Colonic mucosa (tissue), 4 donors: ENCODE results near the gene GAST. TPM values are rescaled to one million over a fixed set of nuclear protein-coding genes. Genes with fewer than 3 reads are reported as not detected.

Experiments
- DNase-seq: peaks from one replicate; pipeline ENCODE4 v3.0.0-alpha.2; 2020
- H3K27ac ChIP-seq: fragments of 200-600 bp; one replicate; pipeline ENCODE4 v1.8.0; 2021
- H3K27me3 ChIP-seq: fragments of 200-600 bp; one replicate; pipeline ENCODE4 v1.8.0; 2021
- H3K36me3 ChIP-seq: fragments of 200-600 bp; one replicate; pipeline ENCODE4 v1.8.0; 2021
- H3K4me1 ChIP-seq: fragments of 200-600 bp; one replicate; pipeline ENCODE4 v1.8.0; 2021; ENCODE audit warnings: mild to moderate bottlenecking
- H3K4me3 ChIP-seq: fragments of 200-600 bp; one replicate; pipeline ENCODE4 v1.8.0; 2021
- H3K9ac ChIP-seq, 2 donors: one replicate each; pipeline ENCODE4 v1.7.0; 2013; ENCODE audit warnings: control low read depth in 2 of 2, low read depth in 2 of 2, low read length in 2 of 2
- H3K9me3 ChIP-seq: fragments of 200-600 bp; one replicate; pipeline ENCODE4 v1.8.0; 2021
- intact Hi-C: fragments of 100-400 bp; cut with DNase I; formaldehyde crosslinking; loops from one replicate; pipeline ENCODE4 v1.14.1; 2022
- total RNA-seq, 2 donors: library from RNA; stranded (reverse); fragmentation: NEBNext Ultra II Directional in 1 of 2; extraction: Animal tissue kit (Norgen Biotek cat#: 25700) in 1 of 2; gene quantifications; one replicate each; pipeline ENCODE4 v1.2.1, GENCODE V29; 2021
- TF ChIP-seq, protein P1 (sequence below): fragments of 200-600 bp; IDR thresholded peaks from one replicate; pipeline ENCODE4 v1.8.0; 2022; ENCODE audit warnings: antibody characterized with exemption, mild to moderate bottlenecking
- donor health status: healthy.
- donor health status: DM: no; HTN: no; CAD: no.
- donor health status: DM: no; HTN: no; CAD: no.

The GAST gene
- total RNA-seq, 2 donors from 2014 or later = not detected

DNA sequence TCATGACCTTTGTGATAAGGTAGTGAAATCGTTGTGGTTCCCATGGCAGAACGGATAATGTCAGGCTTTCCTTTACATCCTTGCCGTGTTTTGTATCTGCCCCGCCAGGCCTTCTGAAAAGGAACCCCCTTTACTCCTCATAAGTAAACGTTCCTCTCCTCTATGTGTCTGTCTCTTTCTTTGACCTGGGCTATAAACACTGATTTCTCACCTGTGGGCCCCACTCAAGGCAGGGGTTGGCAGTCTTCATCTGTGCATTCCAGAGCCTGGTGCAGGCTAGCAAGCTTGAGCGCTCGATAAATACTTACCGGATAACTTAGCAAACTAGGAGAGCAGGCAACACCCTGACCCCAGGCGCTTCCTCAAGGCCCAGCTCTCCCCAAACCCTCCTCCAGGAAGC is 29.6 kb downstream of the GAST start:
- H3K36me3 ChIP-seq = no peaks in the 10 kb centered on the region
- no peaks in the 10 kb centered on the region for H3K9me3 ChIP-seq
- TF ChIP-seq, protein P1, sequence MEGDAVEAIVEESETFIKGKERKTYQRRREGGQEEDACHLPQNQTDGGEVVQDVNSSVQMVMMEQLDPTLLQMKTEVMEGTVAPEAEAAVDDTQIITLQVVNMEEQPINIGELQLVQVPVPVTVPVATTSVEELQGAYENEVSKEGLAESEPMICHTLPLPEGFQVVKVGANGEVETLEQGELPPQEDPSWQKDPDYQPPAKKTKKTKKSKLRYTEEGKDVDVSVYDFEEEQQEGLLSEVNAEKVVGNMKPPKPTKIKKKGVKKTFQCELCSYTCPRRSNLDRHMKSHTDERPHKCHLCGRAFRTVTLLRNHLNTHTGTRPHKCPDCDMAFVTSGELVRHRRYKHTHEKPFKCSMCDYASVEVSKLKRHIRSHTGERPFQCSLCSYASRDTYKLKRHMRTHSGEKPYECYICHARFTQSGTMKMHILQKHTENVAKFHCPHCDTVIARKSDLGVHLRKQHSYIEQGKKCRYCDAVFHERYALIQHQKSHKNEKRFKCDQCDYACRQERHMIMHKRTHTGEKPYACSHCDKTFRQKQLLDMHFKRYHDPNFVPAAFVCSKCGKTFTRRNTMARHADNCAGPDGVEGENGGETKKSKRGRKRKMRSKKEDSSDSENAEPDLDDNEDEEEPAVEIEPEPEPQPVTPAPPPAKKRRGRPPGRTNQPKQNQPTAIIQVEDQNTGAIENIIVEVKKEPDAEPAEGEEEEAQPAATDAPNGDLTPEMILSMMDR = no peak
- DNase-seq = no peak
- no peak overlapping the region for H3K27ac ChIP-seq
- H3K9ac ChIP-seq = no peak overlapping the region
- peaks cover 10% of the 10 kb centered on the region for H3K27me3 ChIP-seq
- no peak overlapping the region for H3K4me3 ChIP-seq
- no peaks in the 10 kb centered on the region for H3K4me1 ChIP-seq
- intact Hi-C loops = loop anchor here (10.0 kb wide), 1 partner anchor 143 kb away; no protein-coding TSS in a partner anchor

DNA sequence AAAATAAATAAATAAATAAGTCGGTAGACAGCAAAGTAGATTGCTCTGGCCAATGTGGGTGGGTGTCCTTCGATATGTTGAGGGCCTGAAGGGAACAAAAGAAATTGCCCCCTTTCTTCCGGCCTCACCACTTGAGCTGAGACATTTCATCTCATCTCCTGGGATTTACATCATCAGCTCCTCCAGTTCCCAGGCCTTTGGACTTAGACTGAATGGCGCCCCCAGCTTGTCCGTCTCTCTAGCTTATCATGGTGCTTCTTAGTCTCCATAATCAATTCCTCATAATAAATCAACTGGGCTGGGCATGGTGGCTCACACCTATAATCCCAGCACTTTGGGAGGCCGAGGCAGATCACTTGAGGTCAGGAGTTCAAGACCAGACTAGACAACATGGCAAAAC is 36.1 kb downstream of the GAST start:
- no peaks in the 10 kb centered on the region for H3K4me1 ChIP-seq
- H3K9ac ChIP-seq = no peak overlapping the region
- no peaks in the 10 kb centered on the region for H3K36me3 ChIP-seq
- no peak for DNase-seq
- H3K4me3 ChIP-seq = no peak overlapping the region
- intact Hi-C loops = loop anchor here (10.0 kb wide), 1 partner anchor 137 kb away; no protein-coding TSS in a partner anchor
- H3K9me3 ChIP-seq = no peaks in the 10 kb centered on the region
- no peak overlapping the region for H3K27ac ChIP-seq
- TF ChIP-seq, protein P1 = no peak
- H3K27me3 ChIP-seq = no peaks in the 10 kb centered on the region

DNA sequence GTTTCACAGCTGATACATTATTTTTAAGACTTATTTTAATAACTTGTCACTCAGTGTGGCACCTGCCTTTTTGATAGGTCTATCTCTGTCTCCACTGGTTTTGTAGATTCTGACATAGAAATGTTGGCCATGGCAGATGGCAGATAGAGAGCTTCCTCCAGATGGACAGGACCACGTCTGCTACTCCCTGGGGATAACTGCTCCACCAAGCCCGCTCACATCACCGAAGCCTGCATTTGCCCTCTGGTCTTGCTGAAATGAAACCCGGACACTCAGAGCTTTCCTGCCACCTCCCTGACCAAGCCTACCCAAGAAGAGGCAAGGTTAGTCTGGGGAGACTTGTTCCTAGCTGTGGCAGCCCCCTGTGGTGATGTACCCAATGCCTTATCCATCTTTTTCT is 38.7 kb downstream of the GAST start:
- TF ChIP-seq, protein P1 = no peak
- no peak for DNase-seq
- Histone ChIP-seq H3K9ac (no peak overlapping the region), H3K4me1 (no peaks in the 10 kb centered on the region), H3K9me3 (no peaks in the 10 kb centered on the region), H3K36me3 (no peaks in the 10 kb centered on the region), H3K4me3 (no peak overlapping the region), H3K27ac (no peak overlapping the region), H3K27me3 (no peaks in the 10 kb centered on the region)
- intact Hi-C loops = no loop called here

DNA sequence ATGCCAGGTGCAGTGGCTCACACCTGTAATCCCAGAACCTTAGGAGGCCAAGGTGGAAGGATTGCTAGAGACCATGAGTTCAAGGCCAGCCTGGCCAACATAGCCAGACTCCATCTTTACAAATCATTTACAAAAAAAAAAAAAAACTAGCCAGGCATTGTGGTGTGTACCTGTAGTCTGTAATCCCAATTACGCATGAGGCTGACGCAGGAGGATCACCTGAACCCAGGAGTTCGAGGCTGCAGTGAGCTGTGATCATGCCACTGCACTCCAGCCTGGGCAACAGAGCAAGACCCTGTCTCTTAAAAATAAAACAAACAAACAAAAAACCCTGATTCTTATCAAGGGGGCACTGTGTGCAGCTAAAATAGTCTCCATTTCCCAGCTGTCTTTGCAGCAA is 39.2 kb downstream of the GAST start:
- H3K9me3 ChIP-seq = no peaks in the 10 kb centered on the region
- TF ChIP-seq, protein P1 = no peak
- intact Hi-C loops = no loop called here
- H3K9ac ChIP-seq = no peak overlapping the region
- no peak overlapping the region for H3K4me3 ChIP-seq
- H3K4me1 ChIP-seq = no peaks in the 10 kb centered on the region
- H3K27me3 ChIP-seq = no peaks in the 10 kb centered on the region
- H3K27ac ChIP-seq = no peak overlapping the region
- DNase-seq = no peak
- no peaks in the 10 kb centered on the region for H3K36me3 ChIP-seq

DNA sequence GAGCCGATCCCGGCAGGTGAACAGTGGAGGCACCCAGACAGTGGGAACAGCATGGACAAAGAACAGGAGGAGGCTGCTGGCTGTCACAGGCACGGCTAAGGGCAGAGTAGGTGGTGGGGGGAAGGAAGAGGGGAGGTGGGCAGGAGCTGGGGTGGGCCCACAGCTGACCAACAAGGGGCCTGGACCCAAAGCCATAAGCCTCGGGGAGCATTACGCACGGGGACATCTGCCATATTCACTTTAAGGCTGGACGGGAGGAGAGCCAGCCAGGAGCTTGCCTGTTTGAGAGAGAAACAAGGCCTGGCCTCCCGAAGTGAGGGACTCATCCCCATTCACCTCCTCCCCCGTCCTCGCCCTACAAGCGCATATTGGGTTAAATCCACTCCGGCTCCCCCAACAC is 41.9 kb downstream of the GAST start:
- Histone ChIP-seq H3K27ac (no peak overlapping the region), H3K4me3 (no peak overlapping the region), H3K27me3 (no peaks in the 10 kb centered on the region), H3K36me3 (peaks cover 6% of the 10 kb centered on the region), H3K4me1 (no peaks in the 10 kb centered on the region), H3K9me3 (no peaks in the 10 kb centered on the region), H3K9ac (no peak overlapping the region)
- DNase-seq = no peak
- intact Hi-C loops = no loop called here
- TF ChIP-seq, protein P1 = no peak

DNA sequence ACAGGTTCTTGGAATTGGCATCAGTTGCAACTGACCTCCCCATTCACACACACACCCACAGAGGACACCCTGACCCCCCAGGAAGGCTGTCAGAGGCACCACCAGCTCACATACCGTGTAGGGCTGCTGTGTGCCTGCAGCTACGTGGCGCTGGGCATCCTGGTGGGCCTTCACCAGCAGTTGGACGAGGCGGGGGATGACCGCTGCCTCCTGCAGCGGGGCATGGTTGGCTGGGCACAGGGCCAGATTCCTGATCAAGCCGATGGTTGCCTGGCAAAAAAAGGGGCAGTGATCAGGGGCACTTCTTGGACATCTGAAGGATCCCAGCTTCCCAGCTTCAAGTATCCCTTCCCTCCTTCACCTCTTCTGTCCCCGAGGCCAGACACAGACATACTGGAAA is 46.5 kb downstream of the GAST start:
- no peaks in the 10 kb centered on the region for H3K9me3 ChIP-seq
- H3K27ac ChIP-seq = no peak overlapping the region
- TF ChIP-seq, protein P1 = no peak
- no peaks in the 10 kb centered on the region for H3K27me3 ChIP-seq
- no peak for DNase-seq
- peaks cover 15% of the 10 kb centered on the region for H3K36me3 ChIP-seq
- H3K9ac ChIP-seq = no peak overlapping the region
- H3K4me3 ChIP-seq = no peak overlapping the region
- intact Hi-C loops = no loop called here
- H3K4me1 ChIP-seq = no peaks in the 10 kb centered on the region
